ENCODE data around the gene C3orf18.

The C3orf18 gene

DNA sequence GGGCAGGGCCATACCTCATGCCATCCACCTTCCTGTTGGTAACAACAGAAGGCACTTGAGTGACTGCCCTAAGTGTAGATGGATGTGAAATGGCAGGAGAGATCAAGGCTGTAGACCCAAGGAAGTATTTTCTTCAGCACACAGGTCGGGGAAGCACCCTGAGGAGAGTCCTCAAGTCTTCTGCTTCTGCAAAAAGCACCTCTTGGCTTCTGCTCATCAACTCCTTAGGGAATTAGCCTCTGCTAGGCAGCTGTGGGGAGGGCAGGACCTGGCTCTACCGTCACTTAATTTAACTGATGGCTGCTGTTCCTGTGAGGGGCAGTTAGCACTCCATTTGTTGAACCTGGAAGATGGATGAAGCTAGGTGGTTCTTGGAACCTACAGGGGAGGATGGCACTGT is 57.2 kb downstream of the C3orf18 start:
- 0 out of 2 replicates have a peak, but pooled peaks cover 2% of the 10 kb centered on the region for H3K4me1 ChIP-seq (ENCODE audit: control insufficient read depth, insufficient read depth, low read length)
- no peaks in the 10 kb centered on the region for H3K36me3 ChIP-seq (ENCODE audit: control insufficient read depth in 2 of 2, insufficient read depth in 1 of 2, low read length in 2 of 2)
- H3K27ac ChIP-seq (ENCODE audit: extremely low read depth, low read depth, low read length), result no peak overlapping the region
- H3K4me3 ChIP-seq (ENCODE audit: low read depth, low read length), result no peak overlapping the region
- POLR2A ChIA-PET, result no interaction called here
- CTCF ChIA-PET, result interaction anchor here (1.0 kb wide), 1 partner anchor 32 kb away, joined by 4 read pairs; no protein-coding TSS in a partner anchor
- H3K9me3 ChIP-seq (ENCODE audit: control insufficient read depth, insufficient read depth, low read depth, low read length), result no peaks in the 10 kb centered on the region
- TF ChIP-seq ZBTB7A (tag by site-specific recombination; IDR thresholded peaks at IDR 0.05; ENCODE audit: low read depth) (no peak), ELK4 (IDR thresholded peaks at IDR 0.05; ENCODE audit: borderline replicate concordance, low read depth, low read length) (no peak), ZNF404 (tag by site-specific recombination; IDR thresholded peaks at IDR 0.05) (no peak), ZNF169 (tag by site-specific recombination; IDR thresholded peaks at IDR 0.05) (no peak), ZNF488 (tag by site-specific recombination; IDR thresholded peaks at IDR 0.05) (no peak), SCRT2 (tag by site-specific recombination; IDR thresholded peaks at IDR 0.05) (no peak), CTCF (tag by site-specific recombination; IDR thresholded peaks at IDR 0.05) (no peak), ZNF391 (tag by site-specific recombination; IDR thresholded peaks at IDR 0.05; ENCODE audit: borderline replicate concordance, low read depth) (no peak), ZNF248 (tag by site-specific recombination; IDR thresholded peaks at IDR 0.05) (no peak), ZNF138 (tag by site-specific recombination; IDR thresholded peaks at IDR 0.05; ENCODE audit: borderline replicate concordance) (no peak), GFI1B (tag by site-specific recombination; IDR thresholded peaks at IDR 0.05) (no peak)
- TF ChIP-seq, protein P1, sequence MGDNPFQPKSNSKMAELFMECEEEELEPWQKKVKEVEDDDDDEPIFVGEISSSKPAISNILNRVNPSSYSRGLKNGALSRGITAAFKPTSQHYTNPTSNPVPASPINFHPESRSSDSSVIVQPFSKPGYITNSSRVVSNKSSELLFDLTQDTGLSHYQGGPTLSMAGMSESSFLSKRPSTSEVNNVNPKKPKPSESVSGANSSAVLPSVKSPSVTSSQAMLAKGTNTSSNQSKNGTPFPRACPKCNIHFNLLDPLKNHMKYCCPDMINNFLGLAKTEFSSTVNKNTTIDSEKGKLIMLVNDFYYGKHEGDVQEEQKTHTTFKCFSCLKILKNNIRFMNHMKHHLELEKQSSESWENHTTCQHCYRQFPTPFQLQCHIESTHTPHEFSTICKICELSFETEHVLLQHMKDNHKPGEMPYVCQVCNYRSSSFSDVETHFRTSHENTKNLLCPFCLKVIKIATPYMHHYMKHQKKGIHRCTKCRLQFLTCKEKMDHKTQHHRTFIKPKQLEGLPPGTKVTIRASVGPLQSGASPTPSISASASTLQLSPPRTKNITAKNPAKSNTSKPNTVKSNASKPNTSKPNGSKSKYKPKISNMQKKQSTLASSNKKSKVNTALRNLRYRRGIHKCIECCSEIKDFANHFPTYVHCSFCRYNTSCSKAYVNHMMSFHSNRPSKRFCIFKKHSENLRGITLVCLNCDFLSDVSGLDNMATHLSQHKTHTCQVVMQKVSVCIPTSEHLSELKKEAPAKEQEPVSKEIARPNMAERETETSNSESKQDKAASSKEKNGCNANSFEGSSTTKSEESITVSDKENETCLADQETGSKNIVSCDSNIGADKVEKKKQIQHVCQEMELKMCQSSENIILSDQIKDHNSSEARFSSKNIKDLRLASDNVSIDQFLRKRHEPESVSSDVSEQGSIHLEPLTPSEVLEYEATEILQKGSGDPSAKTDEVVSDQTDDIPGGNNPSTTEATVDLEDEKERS (tag by site-specific recombination; IDR thresholded peaks at IDR 0.05), result no peak
- TF ChIP-seq, protein P2, sequence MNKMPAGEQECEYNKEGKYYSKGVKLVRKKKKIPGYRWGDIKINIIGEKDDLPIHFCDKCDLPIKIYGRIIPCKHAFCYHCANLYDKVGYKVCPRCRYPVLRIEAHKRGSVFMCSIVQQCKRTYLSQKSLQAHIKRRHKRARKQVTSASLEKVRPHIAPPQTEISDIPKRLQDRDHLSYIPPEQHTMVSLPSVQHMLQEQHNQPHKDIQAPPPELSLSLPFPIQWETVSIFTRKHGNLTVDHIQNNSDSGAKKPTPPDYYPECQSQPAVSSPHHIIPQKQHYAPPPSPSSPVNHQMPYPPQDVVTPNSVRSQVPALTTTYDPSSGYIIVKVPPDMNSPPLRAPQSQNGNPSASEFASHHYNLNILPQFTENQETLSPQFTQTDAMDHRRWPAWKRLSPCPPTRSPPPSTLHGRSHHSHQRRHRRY (tag by site-specific recombination; IDR thresholded peaks at IDR 0.05), result no peak

DNA sequence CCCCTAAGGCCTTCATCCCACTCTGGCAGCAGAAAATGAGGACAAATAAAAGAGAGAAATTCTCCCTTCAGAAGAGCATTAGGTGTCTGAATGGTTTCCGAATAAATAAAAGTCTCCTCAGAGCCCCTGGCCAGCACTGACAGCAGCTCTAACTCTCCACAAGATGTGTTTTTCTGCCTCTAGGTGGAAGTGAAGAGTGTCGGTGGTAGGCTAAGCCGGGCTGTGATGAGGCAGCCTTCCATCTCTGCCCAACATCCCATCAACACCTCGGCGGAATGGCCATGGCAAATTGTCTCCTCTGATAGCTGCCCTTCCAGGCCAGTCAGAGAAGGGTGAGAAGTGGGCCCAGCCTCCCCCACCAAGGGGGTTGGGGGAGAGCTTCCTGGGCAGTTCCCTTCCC is 57.8 kb downstream of the C3orf18 start:
- Histone ChIP-seq H3K36me3 (ENCODE audit: control insufficient read depth in 2 of 2, insufficient read depth in 1 of 2, low read length in 2 of 2) (no peaks in the 10 kb centered on the region), H3K9me3 (ENCODE audit: control insufficient read depth, insufficient read depth, low read depth, low read length) (no peaks in the 10 kb centered on the region), H3K27ac (ENCODE audit: extremely low read depth, low read depth, low read length) (no peak overlapping the region), H3K4me1 (ENCODE audit: control insufficient read depth, insufficient read depth, low read length) (no peaks in the 10 kb centered on the region), H3K4me3 (ENCODE audit: low read depth, low read length) (no peak overlapping the region)
- no peak for TF ChIP-seq BCL11B (tag by site-specific recombination; IDR thresholded peaks at IDR 0.05; ENCODE audit: low read depth)
- TF ChIP-seq FEZF1 (tag by site-specific recombination; IDR thresholded peaks at IDR 0.05), result no peak
- TF ChIP-seq OSR2 (tag by site-specific recombination; IDR thresholded peaks at IDR 0.05), result no peak
- no peak for TF ChIP-seq TRIM28 (IDR thresholded peaks at IDR 0.05; ENCODE audit: borderline replicate concordance, low read length)
- no peak for TF ChIP-seq ZNF571 (tag by site-specific recombination; IDR thresholded peaks at IDR 0.05)
- no peak for TF ChIP-seq PRDM10 (tag by site-specific recombination; IDR thresholded peaks at IDR 0.05)
- TF ChIP-seq ZEB2 (tag by site-specific recombination; IDR thresholded peaks at IDR 0.05), result no peak
- no peak for TF ChIP-seq ZNF555 (tag by site-specific recombination; conservative IDR thresholded peaks at IDR 0.05)
- no peak for TF ChIP-seq ZNF654 (tag by site-specific recombination; IDR thresholded peaks at IDR 0.05; ENCODE audit: low read depth)
- ChIA-PET POLR2A (no interaction called here), CTCF (interaction anchor here (0.6 to 2.4 kb wide), 2 partner anchors 9 to 162 kb away, joined by 3 to 8 read pairs; no protein-coding TSS in a partner anchor)

Measured in HEK293 (cell line).